Mesenchymal stem cell (in vitro differentiated cells and primary cell): ENCODE results near the gene FBP1.

Experiments used
- DNase-seq: peaks from one replicate; pipeline ENCODE4 v3.0.0-alpha.2; 2013
- H2AFZ ChIP-seq: one replicate; pipeline ENCODE4 v1.6.1; 2013; ENCODE audit warnings: low read depth, mild to moderate bottlenecking, control low read depth, inconsistent platforms, low read length, moderate library complexity
- H2AK5ac ChIP-seq: 2 replicates; pipeline ENCODE4 v1.6.1; 2013; ENCODE audit warnings: low read length, moderate library complexity, mild to moderate bottlenecking, inconsistent platforms; ENCODE audit not compliant: severe bottlenecking
- H2BK120ac ChIP-seq: one replicate; pipeline ENCODE4 v1.6.1; 2013; ENCODE audit warnings: low read depth, mild to moderate bottlenecking, inconsistent platforms, low read length, moderate library complexity
- H2BK12ac ChIP-seq, 2 experiments: one replicate each; pipeline ENCODE4 v1.6.1; 2013; ENCODE audit warnings: inconsistent platforms in 2 of 2, low read length in 2 of 2, mild to moderate bottlenecking in 2 of 2, moderate library complexity in 2 of 2, control low read depth in 1 of 2
- H2BK15ac ChIP-seq: one replicate; pipeline ENCODE4 v1.6.1; 2013; ENCODE audit warnings: mild to moderate bottlenecking, low read depth, inconsistent platforms; ENCODE audit not compliant: poor library complexity, severe bottlenecking
- H2BK5ac ChIP-seq: 2 replicates; pipeline ENCODE4 v1.6.1; 2013; ENCODE audit warnings: low read depth, mild to moderate bottlenecking, low read length, control low read depth, inconsistent platforms; ENCODE audit not compliant: poor library complexity, severe bottlenecking
- H3K14ac ChIP-seq, 2 experiments: one replicate each; pipeline ENCODE4 v1.6.1; 2013; ENCODE audit warnings: inconsistent platforms in 2 of 2, low read length in 2 of 2, control low read depth in 1 of 2, mild to moderate bottlenecking in 1 of 2, moderate library complexity in 1 of 2
- H3K18ac ChIP-seq, 2 experiments: one replicate each; pipeline ENCODE4 v1.6.1; 2013; ENCODE audit warnings: inconsistent platforms in 2 of 2, low read length in 2 of 2, control low read depth in 1 of 2, low read depth in 1 of 2, mild to moderate bottlenecking in 1 of 2
- H3K23ac ChIP-seq, 2 experiments: one replicate each; pipeline ENCODE4 v1.6.1; 2013; ENCODE audit warnings: inconsistent platforms in 2 of 2, low read length in 2 of 2, mild to moderate bottlenecking in 2 of 2, moderate library complexity in 2 of 2, control low read depth in 1 of 2
- H3K27ac ChIP-seq: 2 replicates; pipeline ENCODE4 v1.5.1; 2013; ENCODE audit warnings: mild to moderate bottlenecking, moderate library complexity, low read length, control low read depth, inconsistent platforms; ENCODE audit not compliant: poor library complexity, severe bottlenecking
- H3K27me3 ChIP-seq, 2 experiments: 2 replicates each; pipeline versions ENCODE4 v1.6.1 to v1.7.0; 2013; ENCODE audit warnings: low read length in 2 of 2, mild to moderate bottlenecking in 2 of 2, moderate library complexity in 2 of 2, control low read depth in 1 of 2, inconsistent platforms in 1 of 2; ENCODE audit not compliant: control insufficient read depth in 1 of 2, insufficient read depth in 1 of 2
- H3K36me3 ChIP-seq, 2 experiments: 2 replicates each; pipeline versions ENCODE4 v1.6.1 to v1.7.0; 2013; ENCODE audit warnings: low read length in 2 of 2, control low read depth in 1 of 2, inconsistent platforms in 1 of 2, low read depth in 1 of 2, mild to moderate bottlenecking in 1 of 2; ENCODE audit not compliant: insufficient read depth in 2 of 2, control insufficient read depth in 1 of 2
- H3K4ac ChIP-seq, 2 experiments: one replicate each; pipeline ENCODE4 v1.6.1; 2013; ENCODE audit warnings: inconsistent platforms in 2 of 2, low read length in 2 of 2, mild to moderate bottlenecking in 2 of 2, moderate library complexity in 2 of 2, control low read depth in 1 of 2, low read depth in 1 of 2
- H3K4me1 ChIP-seq: 2 replicates; pipeline ENCODE4 v1.6.1; 2013; ENCODE audit warnings: low read depth, low read length, control low read depth; ENCODE audit not compliant: control insufficient read depth, insufficient read depth
- H3K4me2 ChIP-seq: 2 replicates; pipeline ENCODE4 v1.6.1; 2013; ENCODE audit warnings: low read length, mild to moderate bottlenecking, inconsistent platforms; ENCODE audit not compliant: poor library complexity, severe bottlenecking
- H3K4me3 ChIP-seq, 2 experiments: 2 replicates each; pipeline versions ENCODE4 v1.5.1 to v1.7.0; 2013; ENCODE audit warnings: low read length in 2 of 2, mild to moderate bottlenecking in 2 of 2, control low read depth in 1 of 2, low read depth in 1 of 2; ENCODE audit not compliant: insufficient read depth in 1 of 2
- H3K79me1 ChIP-seq: replicated peaks from 2 replicates; pipeline ENCODE4 v1.6.1; 2013; ENCODE audit warnings: mild to moderate bottlenecking, control low read depth, low read length, inconsistent platforms; ENCODE audit not compliant: poor library complexity, severe bottlenecking
- H3K9ac ChIP-seq: 2 replicates; pipeline ENCODE4 v1.7.0; 2013; ENCODE audit warnings: mild to moderate bottlenecking, low read length, moderate library complexity
- H3K9me3 ChIP-seq: 2 replicates; pipeline ENCODE4 v1.7.0; 2013; ENCODE audit warnings: mild to moderate bottlenecking, low read length; ENCODE audit not compliant: control insufficient read depth
- H4K8ac ChIP-seq: one replicate; pipeline ENCODE4 v1.6.1; 2013; ENCODE audit warnings: inconsistent platforms, mild to moderate bottlenecking, low read length, moderate library complexity
- H4K91ac ChIP-seq: one replicate; pipeline ENCODE4 v1.6.1; 2013; ENCODE audit warnings: mild to moderate bottlenecking, low read length, inconsistent platforms
- WGBS: methylation state at CpG from one replicate; pipeline ENCODE4 v1.1.7; 2013; ENCODE audit warnings: mixed read lengths; 5-methylcytosine and 5-hydroxymethylcytosine counted together

FBP1 gene

GRCh38 chr9:94643741-94644140, 4.4 kb upstream of the FBP1 start:
- WGBS = 84% methylated on average over 4 of the region's 4 CpGs
- no peak overlapping the region for H2AK5ac ChIP-seq
- H3K14ac ChIP-seq = no peak overlapping the region
- H3K9me3 ChIP-seq = no peaks in the 10 kb centered on the region
- no peak overlapping the region for H2BK120ac ChIP-seq
- no peak overlapping the region for H2BK12ac ChIP-seq
- no peak overlapping the region for H2AFZ ChIP-seq
- no peak overlapping the region for H3K9ac ChIP-seq
- peaks cover 10 to 17% of the 10 kb centered on the region in 2 experiments for H3K27me3 ChIP-seq
- DNase-seq = no peak
- H3K4me3 ChIP-seq = no peak overlapping the region
- H3K4me1 ChIP-seq = peaks cover 16% of the 10 kb centered on the region
- H3K36me3 ChIP-seq = no peaks in the 10 kb centered on the region
- H3K23ac ChIP-seq = no peak overlapping the region
- H4K8ac ChIP-seq = no peak overlapping the region
- H2BK15ac ChIP-seq = no peak overlapping the region
- H3K4me2 ChIP-seq = no peak overlapping the region
- no peak overlapping the region for H3K27ac ChIP-seq
- no peak overlapping the region for H3K18ac ChIP-seq
- no peak overlapping the region for H4K91ac ChIP-seq
- no peak overlapping the region for H3K4ac ChIP-seq
- H3K79me1 ChIP-seq = no peaks in the 10 kb centered on the region
- H2BK5ac ChIP-seq = no peak overlapping the region

DNA sequence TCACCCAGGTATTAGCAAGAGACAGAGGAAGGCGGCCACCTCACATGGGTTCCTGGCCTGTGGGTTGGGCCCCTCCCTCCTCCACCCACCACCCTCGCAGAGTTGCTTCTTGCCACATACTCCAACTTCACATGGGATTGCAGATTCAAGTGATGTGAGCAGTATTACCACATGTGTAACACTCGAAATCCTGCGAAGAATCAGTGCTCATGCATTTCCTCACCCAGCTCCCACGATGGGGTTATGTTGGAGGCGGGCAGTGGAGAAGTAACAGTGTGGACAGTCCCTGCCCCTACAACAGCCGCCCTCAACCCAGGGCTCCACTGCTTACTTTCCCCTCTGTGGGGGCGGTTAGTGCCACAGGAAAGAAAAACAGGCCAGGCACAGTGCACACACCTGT, 3.9 kb upstream of the FBP1 start:
- no peak for DNase-seq
- Histone ChIP-seq H2BK15ac (no peak overlapping the region), H3K18ac (no peak overlapping the region), H3K9ac (no peak overlapping the region), H4K8ac (no peak overlapping the region), H4K91ac (no peak overlapping the region), H2AFZ (no peak overlapping the region), H2BK5ac (no peak overlapping the region), H3K14ac (no peak overlapping the region), H3K4me3 (no peak overlapping the region), H3K4ac (no peak overlapping the region), H3K27me3 (peaks cover 16 to 22% of the 10 kb centered on the region in 2 experiments), H3K4me2 (no peak overlapping the region), H3K36me3 (no peaks in the 10 kb centered on the region), H3K79me1 (no peaks in the 10 kb centered on the region), H3K23ac (no peak overlapping the region), H2AK5ac (no peak overlapping the region), H2BK12ac (no peak overlapping the region), H3K4me1 (peaks cover 19% of the 10 kb centered on the region), H3K9me3 (no peaks in the 10 kb centered on the region), H2BK120ac (no peak overlapping the region), H3K27ac (no peak overlapping the region)
- WGBS = 90% methylated on average over 8 of the region's 8 CpGs

DNA sequence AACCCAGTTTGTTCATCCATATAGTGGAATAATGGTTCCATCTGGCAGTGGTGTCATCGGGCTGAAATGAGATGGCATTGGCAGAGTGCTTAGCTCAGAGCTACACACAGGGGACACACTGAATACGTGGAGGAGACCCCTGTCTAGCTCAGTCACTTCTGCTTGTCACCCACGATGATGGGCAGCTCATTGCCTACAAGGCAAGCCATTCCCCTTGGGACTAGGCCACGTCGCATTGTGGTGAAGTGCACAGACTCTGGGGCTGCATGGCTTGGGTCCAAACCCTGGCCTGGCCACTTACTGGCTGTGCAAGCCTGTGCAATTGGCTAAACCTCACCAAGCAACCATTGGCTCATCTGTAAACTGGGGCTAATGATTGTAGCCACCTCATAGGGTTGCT, 3.2 kb upstream of the FBP1 start:
- H2BK15ac ChIP-seq = no peak overlapping the region
- H3K4me3 ChIP-seq = no peak overlapping the region
- H4K8ac ChIP-seq = no peak overlapping the region
- no peak overlapping the region for H2AFZ ChIP-seq
- no peak overlapping the region for H3K18ac ChIP-seq
- no peaks in the 10 kb centered on the region for H3K79me1 ChIP-seq
- H3K23ac ChIP-seq = no peak overlapping the region
- no peak overlapping the region for H3K4me2 ChIP-seq
- H3K4me1 ChIP-seq = peaks cover 20% of the 10 kb centered on the region
- no peak overlapping the region for H3K27ac ChIP-seq
- DNase-seq = no peak
- no peak overlapping the region for H3K9ac ChIP-seq
- H3K27me3 ChIP-seq = peaks cover 19 to 26% of the 10 kb centered on the region in 2 experiments
- H3K36me3 ChIP-seq = no peaks in the 10 kb centered on the region
- no peak overlapping the region for H2BK5ac ChIP-seq
- no peak overlapping the region for H2BK12ac ChIP-seq
- no peaks in the 10 kb centered on the region for H3K9me3 ChIP-seq
- H2AK5ac ChIP-seq = no peak overlapping the region
- no peak overlapping the region for H3K14ac ChIP-seq
- H4K91ac ChIP-seq = no peak overlapping the region
- no peak overlapping the region for H2BK120ac ChIP-seq
- no peak overlapping the region for H3K4ac ChIP-seq
- WGBS = 88% methylated on average over 5 of the region's 5 CpGs

GRCh38 chr9:94639999-94640376, 670 bp upstream of the FBP1 start:
- WGBS = 12% methylated on average over 10 of the region's 15 CpGs
- no peak for DNase-seq

More at GRCh38 chr9:94639999-94640376, 670 bp upstream of the FBP1 start:
- H3K27ac ChIP-seq = no peak overlapping the region
- no peak overlapping the region for H2AK5ac ChIP-seq
- no peak overlapping the region for H3K14ac ChIP-seq
- peaks cover 30 to 32% of the 10 kb centered on the region in 2 experiments for H3K27me3 ChIP-seq
- peak overlapping the region; percentile 62 to 69 for H3K4me3 ChIP-seq
- H2BK120ac ChIP-seq = no peak overlapping the region
- peaks cover 17% of the 10 kb centered on the region for H3K4me1 ChIP-seq
- no peaks in the 10 kb centered on the region for H3K36me3 ChIP-seq
- H2BK15ac ChIP-seq = no peak overlapping the region
- no peak overlapping the region for H3K4ac ChIP-seq
- H3K9me3 ChIP-seq = no peaks in the 10 kb centered on the region
- H3K23ac ChIP-seq = no peak overlapping the region
- no peak overlapping the region for H2BK5ac ChIP-seq
- H2AFZ ChIP-seq = no peak overlapping the region
- H3K4me2 ChIP-seq = peak overlapping the region; percentile 99
- peak overlapping the region; percentile 1 for H4K8ac ChIP-seq
- H3K9ac ChIP-seq = peak overlapping the region; percentile 43
- no peaks in the 10 kb centered on the region for H3K79me1 ChIP-seq
- H2BK12ac ChIP-seq = no peak overlapping the region
- H3K18ac ChIP-seq = no peak overlapping the region
- no peak overlapping the region for H4K91ac ChIP-seq
